Measurements from ENCODE around the gene DRC3.

DNA sequence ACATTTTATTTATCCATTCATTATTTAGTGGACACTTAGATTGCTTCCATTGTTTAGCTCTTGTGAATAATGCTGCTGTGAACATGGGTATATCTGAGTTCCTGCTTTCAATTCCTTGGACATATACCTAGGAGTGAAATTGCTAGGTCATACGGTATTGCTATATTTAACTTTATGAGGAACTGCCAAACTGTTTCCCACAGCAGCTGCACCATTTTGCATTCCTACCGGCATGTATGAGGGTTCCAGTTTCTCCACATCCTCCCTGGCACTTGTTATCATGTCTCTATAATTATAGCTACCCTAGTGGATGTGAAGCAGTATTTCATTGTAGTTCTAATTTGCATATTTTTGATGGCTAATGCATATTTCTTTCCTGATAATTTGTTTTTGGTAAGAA lies 91.4 kb downstream of the DRC3 start:
- TF ChIP-seq, protein P1, sequence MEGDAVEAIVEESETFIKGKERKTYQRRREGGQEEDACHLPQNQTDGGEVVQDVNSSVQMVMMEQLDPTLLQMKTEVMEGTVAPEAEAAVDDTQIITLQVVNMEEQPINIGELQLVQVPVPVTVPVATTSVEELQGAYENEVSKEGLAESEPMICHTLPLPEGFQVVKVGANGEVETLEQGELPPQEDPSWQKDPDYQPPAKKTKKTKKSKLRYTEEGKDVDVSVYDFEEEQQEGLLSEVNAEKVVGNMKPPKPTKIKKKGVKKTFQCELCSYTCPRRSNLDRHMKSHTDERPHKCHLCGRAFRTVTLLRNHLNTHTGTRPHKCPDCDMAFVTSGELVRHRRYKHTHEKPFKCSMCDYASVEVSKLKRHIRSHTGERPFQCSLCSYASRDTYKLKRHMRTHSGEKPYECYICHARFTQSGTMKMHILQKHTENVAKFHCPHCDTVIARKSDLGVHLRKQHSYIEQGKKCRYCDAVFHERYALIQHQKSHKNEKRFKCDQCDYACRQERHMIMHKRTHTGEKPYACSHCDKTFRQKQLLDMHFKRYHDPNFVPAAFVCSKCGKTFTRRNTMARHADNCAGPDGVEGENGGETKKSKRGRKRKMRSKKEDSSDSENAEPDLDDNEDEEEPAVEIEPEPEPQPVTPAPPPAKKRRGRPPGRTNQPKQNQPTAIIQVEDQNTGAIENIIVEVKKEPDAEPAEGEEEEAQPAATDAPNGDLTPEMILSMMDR (IDR thresholded peaks at IDR 0.05 in 2 of 3, conservative IDR thresholded peaks at IDR 0.05 in 1 of 3; ENCODE audit: control insufficient read depth in 2 of 3, extremely low read depth in 1 of 3, insufficient read depth in 1 of 3, low read depth in 3 of 3, low read length in 3 of 3), result no peak
- TF ChIP-seq SREBF2 (IDR thresholded peaks at IDR 0.05; ENCODE audit: low read length) (no peak), EZH2 (IDR thresholded peaks at IDR 0.05; ENCODE audit: borderline replicate concordance, control insufficient read depth, low read depth, low read length) (no peak), SPI1 (IDR thresholded peaks at IDR 0.05; ENCODE audit: borderline replicate concordance, insufficient read depth, low read depth, low read length) (no peak)
